ENCODE data around the gene HIPK3.
A peak's percentile ranks its signal among the peaks of the same experiment; 100 is the strongest.
"Not testable (repeated sequence)": the region's sequence is repeated elsewhere in the genome, so short reads cannot be mapped to it uniquely, and the experiment has no call there.

Gene HIPK3

DNA sequence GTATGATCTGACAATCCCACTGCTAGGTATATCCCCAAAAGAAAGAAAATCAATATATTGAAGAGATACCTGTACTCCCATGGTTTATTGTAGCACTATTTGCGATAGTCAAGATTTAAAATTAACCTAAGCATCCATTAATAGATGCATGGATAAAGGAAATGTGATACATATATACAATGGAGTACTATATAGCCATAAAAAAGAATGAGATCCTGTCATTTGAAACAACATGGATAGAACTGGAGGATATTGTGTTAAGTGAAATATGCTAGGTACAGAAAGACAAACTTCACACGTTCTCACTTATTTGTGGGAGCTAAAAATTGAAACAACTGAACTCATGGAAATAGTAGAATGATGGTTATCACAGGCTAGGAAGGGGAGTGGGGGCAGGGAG, 14.6 kb upstream of the HIPK3 start:
- TF ChIP-seq, protein P1, sequence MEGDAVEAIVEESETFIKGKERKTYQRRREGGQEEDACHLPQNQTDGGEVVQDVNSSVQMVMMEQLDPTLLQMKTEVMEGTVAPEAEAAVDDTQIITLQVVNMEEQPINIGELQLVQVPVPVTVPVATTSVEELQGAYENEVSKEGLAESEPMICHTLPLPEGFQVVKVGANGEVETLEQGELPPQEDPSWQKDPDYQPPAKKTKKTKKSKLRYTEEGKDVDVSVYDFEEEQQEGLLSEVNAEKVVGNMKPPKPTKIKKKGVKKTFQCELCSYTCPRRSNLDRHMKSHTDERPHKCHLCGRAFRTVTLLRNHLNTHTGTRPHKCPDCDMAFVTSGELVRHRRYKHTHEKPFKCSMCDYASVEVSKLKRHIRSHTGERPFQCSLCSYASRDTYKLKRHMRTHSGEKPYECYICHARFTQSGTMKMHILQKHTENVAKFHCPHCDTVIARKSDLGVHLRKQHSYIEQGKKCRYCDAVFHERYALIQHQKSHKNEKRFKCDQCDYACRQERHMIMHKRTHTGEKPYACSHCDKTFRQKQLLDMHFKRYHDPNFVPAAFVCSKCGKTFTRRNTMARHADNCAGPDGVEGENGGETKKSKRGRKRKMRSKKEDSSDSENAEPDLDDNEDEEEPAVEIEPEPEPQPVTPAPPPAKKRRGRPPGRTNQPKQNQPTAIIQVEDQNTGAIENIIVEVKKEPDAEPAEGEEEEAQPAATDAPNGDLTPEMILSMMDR (conservative IDR thresholded peaks at IDR 0.05; ENCODE audit: low read depth, low read length) = no peak

DNA sequence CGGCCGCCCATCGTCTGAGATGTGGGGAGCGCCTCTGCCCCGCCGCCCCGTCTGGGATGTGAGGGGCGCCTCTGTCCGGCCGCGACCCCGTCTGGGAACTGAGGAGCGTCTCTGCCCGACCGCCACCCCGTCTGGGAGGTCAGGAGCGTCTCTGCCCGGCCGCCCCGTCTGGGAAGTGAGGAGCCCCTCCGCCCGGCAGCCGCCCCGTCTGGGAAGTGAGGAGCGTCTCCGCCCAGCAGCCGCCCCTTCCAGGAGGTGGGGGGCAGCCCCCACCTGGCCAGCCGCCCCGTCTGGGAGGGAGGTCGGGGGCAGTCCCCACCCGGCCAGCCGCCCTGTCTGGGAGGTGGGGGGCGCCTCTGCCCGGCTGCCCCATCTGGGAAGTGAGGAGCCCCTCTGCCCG, 13.5 kb upstream of the HIPK3 start:
- H3K27me3 ChIP-seq (ENCODE audit: insufficient read depth, low read depth); H3K79me2 ChIP-seq (ENCODE audit: insufficient read depth, low read depth); H3K4me1 ChIP-seq (ENCODE audit: low read depth, poor library complexity, severe bottlenecking); H3K9ac ChIP-seq; H2AFZ ChIP-seq (ENCODE audit: low read depth); H3K27ac ChIP-seq; H3K4me3 ChIP-seq (IDR thresholded peaks at IDR 0.05; ENCODE audit: insufficient read depth, low read depth, low read length); H4K20me1 ChIP-seq (ENCODE audit: insufficient read depth); H3K36me3 ChIP-seq (ENCODE audit: insufficient read depth); H3K4me2 ChIP-seq: not testable (repeated sequence)

More for the DNA sequence above, 14.6 kb upstream of the HIPK3 start:
- Histone ChIP-seq H3K79me2 (ENCODE audit: insufficient read depth, low read depth) (no peaks in the 10 kb centered on the region), H3K36me3 (ENCODE audit: insufficient read depth) (no peaks in the 10 kb centered on the region), H3K27me3 (ENCODE audit: insufficient read depth, low read depth) (no peaks in the 10 kb centered on the region), H3K4me3 (IDR thresholded peaks at IDR 0.05; ENCODE audit: insufficient read depth, low read depth, low read length) (no peak overlapping the region), H2AFZ (ENCODE audit: low read depth) (no peak overlapping the region), H3K27ac (no peak overlapping the region), H3K4me1 (ENCODE audit: low read depth, poor library complexity, severe bottlenecking) (no peaks in the 10 kb centered on the region), H3K9ac (no peak overlapping the region), H3K4me2 (no peak overlapping the region), H4K20me1 (ENCODE audit: insufficient read depth) (no peaks in the 10 kb centered on the region)

DNA sequence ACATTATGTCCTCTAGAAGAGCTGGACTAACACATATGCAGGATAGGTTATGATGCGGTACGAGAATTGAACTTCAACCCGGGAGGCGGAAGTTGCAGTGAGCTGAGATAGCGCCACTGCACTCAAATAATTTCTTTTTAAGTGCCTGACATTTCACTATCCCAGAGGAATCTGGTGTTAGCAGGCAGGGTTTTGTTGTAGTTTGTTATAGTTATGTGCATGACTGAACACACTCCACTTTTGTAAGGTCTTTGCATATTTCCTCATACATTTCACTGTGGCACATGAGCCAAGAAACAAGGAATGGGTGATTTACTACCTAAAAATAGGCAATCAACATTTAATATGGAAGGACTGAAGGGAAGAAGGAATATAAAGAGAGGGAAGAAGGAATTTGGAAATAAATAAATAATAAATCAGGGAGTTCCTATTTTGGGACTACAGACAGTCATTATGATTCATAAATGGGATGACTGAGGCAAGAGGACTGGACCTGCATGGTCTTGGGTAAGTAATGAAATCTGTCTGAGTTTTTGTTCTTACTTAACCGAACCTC, 8.7 kb upstream of the HIPK3 start:
- Histone ChIP-seq H3K79me2 (ENCODE audit: insufficient read depth, low read depth) (no peaks in the 10 kb centered on the region), H4K20me1 (ENCODE audit: insufficient read depth) (no peaks in the 10 kb centered on the region), H3K4me1 (ENCODE audit: low read depth, poor library complexity, severe bottlenecking) (no peaks in the 10 kb centered on the region), H3K27me3 (ENCODE audit: insufficient read depth, low read depth) (no peaks in the 10 kb centered on the region), H3K36me3 (ENCODE audit: insufficient read depth) (no peaks in the 10 kb centered on the region), H2AFZ (ENCODE audit: low read depth) (no peak overlapping the region), H3K27ac (no peak overlapping the region), H3K9ac (no peak overlapping the region), H3K4me3 (IDR thresholded peaks at IDR 0.05; ENCODE audit: insufficient read depth, low read depth, low read length) (no peak overlapping the region), H3K4me2 (no peak overlapping the region)
- TF ChIP-seq, protein P1 (conservative IDR thresholded peaks at IDR 0.05; ENCODE audit: low read depth, low read length) = no peak

DNA sequence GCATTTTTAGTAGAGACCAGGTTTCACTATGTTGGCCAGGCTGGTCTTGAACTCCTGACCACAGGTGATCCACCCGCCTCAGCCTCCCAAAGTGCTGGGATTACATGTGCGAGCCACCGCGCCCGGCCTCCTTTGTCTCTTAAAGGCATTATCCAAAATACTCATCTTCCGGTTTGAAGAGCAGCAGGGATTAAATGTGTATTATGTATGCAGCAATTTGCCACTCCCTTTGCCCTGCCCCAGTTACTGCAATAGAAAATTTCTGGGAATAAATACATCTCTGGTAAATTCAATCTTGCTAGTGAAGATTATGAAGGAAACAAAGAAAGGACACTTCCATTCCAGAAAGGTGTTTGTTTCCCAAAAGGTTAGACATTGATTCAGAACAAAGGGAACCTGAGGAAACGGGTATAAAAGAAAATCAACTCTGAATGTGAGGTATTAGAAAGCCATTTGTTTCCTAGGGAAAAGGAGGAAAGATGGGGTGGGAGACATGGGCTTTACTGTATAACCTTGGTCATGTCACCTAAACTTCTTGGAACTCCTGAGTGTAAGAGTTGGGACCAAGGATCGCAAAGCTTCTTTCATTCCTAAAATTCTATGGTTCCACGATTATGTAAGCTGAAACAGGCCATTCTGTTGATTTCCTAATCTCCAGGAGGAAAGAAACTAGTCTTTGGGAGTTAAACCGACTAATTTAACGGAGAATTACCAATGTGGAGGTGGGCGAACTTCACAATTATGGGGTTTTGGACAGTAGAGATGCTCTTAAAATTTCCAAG, 959 bp upstream of the HIPK3 start:
- TF ChIP-seq, protein P1 (conservative IDR thresholded peaks at IDR 0.05; ENCODE audit: low read depth, low read length) = no peak
- Histone ChIP-seq H3K4me3 (IDR thresholded peaks at IDR 0.05; ENCODE audit: insufficient read depth, low read depth, low read length) (no peak overlapping the region), H2AFZ (ENCODE audit: low read depth) (peak overlapping the region; percentile 75), H3K79me2 (ENCODE audit: insufficient read depth, low read depth) (peaks cover 39% of the 10 kb centered on the region), H4K20me1 (ENCODE audit: insufficient read depth) (no peaks in the 10 kb centered on the region), H3K27ac (peak overlapping the region; percentile 65), H3K9ac (peak overlapping the region; percentile 99; the same call in 1 of the 2 replicates), H3K4me2 (peak overlapping the region; percentile 96), H3K4me1 (ENCODE audit: low read depth, poor library complexity, severe bottlenecking) (peaks cover 14% of the 10 kb centered on the region), H3K36me3 (ENCODE audit: insufficient read depth) (no peaks in the 10 kb centered on the region), H3K27me3 (ENCODE audit: insufficient read depth, low read depth) (no peaks in the 10 kb centered on the region)

DNA sequence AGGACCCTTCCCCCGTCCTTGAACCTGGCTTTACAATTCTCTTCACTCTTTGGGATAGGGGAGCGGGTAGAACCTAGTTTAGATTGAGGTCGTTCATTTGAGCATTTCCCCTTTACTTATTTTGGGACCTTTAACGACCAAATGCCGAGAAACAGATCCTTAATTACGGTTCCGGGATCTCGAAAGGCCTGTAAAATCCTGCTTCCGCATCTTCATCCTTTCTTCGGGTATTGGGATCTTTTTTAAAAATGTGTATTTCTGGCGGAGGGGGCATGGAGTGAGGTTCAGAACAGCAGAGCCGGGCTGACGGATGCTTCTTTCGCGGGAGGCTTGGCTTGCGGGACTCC, 395 bp upstream of the HIPK3 start:
- TF ChIP-seq, protein P1 (conservative IDR thresholded peaks at IDR 0.05; ENCODE audit: low read depth, low read length) = no peak
- peak overlapping the region; percentile 65 for H3K27ac ChIP-seq

More for the DNA sequence above, 395 bp upstream of the HIPK3 start:
- peaks cover 44% of the 10 kb centered on the region for H3K79me2 ChIP-seq (ENCODE audit: insufficient read depth, low read depth)
- peak overlapping the region; percentile 75 for H2AFZ ChIP-seq (ENCODE audit: low read depth)
- no peaks in the 10 kb centered on the region for H4K20me1 ChIP-seq (ENCODE audit: insufficient read depth)
- no peaks in the 10 kb centered on the region for H3K27me3 ChIP-seq (ENCODE audit: insufficient read depth, low read depth)
- peak overlapping the region; percentile 99; the same call in 1 of the 2 replicates for H3K9ac ChIP-seq
- peaks cover 20% of the 10 kb centered on the region for H3K4me1 ChIP-seq (ENCODE audit: low read depth, poor library complexity, severe bottlenecking)
- H3K36me3 ChIP-seq (ENCODE audit: insufficient read depth) = no peaks in the 10 kb centered on the region
- no peak overlapping the region for H3K4me3 ChIP-seq (IDR thresholded peaks at IDR 0.05; ENCODE audit: insufficient read depth, low read depth, low read length)
- peak overlapping the region; percentile 96 for H3K4me2 ChIP-seq
